ENCODE data around the gene TAF5L.
"Not testable (repeated sequence)": the region's sequence is repeated elsewhere in the genome, so short reads cannot be mapped to it uniquely, and the experiment has no call there.

TAF5L gene

DNA sequence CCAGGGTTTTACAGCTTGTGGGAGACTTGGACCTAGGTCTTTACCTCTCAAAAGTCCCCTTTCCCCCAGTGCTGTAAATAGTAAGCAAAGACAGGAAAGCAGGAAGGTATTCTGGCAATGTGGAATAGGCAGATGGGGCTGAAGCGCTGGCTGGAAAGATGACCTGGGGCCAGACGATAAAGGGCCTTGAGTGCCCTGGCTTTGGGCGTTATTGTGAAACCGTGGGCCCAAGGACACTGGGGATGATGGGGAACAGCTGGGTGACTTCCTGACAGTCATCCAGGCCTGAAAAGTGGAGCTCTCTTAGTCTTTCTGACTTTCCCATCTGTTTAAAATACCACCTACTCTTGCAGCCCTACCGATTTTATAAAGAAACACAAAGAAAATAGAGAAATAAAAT lies 16.5 kb upstream of the TAF5L start:
- no peak for DNase-seq (ENCODE audit: low spot score)

DNA sequence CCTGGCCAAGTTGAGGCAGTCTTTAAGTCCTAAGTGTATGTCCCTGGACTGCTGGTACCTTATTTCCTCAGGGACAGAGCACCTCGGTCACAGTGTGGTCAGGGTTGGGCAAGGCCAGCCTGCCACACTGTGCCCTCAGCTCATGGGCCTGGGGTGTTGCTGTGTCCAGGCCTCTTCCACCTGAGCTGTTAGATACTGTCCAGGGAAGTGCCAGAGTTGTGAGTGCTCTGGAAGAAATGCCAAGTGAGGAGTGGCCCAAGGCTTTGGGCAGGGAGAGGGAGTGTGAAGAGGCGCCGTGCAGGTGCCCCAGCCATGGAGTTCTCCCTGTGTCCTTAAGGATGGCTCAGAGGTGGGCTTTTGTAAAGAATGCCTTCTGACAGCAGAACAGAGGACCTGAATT lies 15.4 kb upstream of the TAF5L start:
- DNase-seq (ENCODE audit: low spot score), result no peak

DNA sequence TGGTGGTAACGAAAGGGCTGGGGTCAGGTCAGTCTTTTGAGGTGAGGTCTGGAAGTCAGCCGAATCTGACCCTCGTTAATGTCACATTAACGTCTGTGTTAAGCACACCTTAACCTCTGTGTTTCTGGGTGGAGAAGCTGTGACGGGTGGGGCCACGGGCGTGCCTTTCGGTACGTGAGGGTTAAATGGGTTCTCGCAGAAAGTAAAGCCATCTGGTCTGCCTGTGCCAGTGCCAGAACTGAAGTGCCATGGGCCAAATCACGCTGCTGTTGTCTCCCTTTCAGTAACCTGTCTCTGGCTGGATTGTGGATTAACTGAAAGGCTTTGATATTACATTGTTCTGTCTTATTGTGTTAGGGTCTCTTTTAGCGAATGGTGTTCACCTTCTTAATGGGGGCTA lies 14.5 kb upstream of the TAF5L start:
- DNase-seq (ENCODE audit: low spot score), result no peak

DNA sequence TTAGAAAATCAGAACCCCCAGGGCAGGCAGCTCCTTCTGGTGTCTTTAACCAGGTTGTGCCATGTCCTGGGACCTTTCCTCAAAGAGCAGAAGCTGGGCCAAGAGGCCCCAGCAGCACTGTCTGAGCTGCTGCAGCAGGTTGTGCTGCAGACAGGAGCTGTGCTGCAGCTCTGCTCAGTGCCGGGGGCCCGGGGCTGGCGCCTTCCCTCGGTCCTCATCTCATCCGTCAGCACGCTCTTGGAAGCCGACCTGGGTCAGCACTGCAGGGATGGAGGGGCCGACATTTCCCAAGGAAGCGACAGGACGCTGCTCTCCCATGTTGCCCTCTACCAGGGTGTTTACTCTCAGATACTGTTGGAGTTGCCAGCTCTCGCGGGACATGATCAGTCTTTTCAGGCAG lies 11.8 kb upstream of the TAF5L start:
- DNase-seq (ENCODE audit: low spot score), result no peak

DNA sequence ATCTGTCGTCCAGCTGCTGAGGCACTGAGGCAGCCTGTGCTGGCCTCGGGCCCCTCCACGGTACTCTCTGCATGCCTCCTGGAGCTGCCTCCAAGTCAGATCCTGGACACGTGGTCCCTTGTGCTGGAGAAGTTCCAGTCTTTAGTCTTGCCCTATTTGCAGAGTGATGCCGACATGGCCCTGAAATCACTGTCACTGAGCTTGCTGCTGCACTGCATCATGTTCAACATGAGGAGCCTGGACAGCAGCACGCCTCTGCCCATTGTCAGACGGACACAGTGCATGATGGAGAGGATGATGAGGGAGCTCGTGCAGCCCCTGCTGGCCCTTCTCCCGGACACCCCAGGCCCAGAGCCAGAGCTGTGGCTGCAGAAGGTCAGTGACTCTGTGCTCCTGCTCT lies 10.1 kb upstream of the TAF5L start:
- no peak for DNase-seq (ENCODE audit: low spot score)

DNA sequence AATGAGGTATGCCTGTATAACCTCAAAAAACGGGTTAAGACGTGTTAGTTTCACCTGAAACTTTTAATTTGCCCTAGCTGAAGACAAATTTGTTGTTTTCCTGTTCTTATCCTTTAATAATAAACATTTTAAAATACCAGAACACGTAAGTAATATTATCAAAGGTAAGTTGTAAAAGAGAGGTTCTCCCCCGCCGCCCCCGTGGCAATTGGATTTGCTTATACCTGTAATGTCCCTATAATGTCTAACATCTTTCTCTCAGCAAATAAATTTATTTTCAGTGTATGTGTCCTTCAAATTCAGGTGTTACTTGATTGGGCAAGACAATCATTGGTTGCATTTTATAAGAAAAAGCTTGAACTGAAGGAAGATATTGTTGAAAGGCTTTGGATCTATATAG lies 6.0 kb upstream of the TAF5L start:
- no peak for DNase-seq (ENCODE audit: low spot score)

DNA sequence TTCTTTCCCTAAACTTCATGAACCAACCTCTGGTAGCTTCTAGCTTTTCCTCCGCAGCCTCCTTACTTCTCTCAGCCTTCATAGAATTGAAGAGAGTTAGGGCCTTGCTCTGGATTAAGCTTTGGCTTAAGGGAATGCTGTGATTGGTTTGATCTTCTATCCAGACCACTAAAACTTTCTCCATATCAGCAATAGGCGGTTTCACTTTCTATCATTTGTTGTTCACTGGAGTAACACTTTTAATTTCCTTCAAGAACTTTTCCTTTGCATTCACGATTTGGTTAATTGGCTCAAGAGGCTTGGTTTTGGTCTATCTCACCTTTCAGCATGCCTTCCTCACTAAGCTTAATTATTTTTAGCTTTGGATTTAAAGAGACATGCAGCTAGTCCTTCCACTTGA lies 5.2 kb upstream of the TAF5L start:
- DNase-seq (ENCODE audit: low spot score), result no peak

DNA sequence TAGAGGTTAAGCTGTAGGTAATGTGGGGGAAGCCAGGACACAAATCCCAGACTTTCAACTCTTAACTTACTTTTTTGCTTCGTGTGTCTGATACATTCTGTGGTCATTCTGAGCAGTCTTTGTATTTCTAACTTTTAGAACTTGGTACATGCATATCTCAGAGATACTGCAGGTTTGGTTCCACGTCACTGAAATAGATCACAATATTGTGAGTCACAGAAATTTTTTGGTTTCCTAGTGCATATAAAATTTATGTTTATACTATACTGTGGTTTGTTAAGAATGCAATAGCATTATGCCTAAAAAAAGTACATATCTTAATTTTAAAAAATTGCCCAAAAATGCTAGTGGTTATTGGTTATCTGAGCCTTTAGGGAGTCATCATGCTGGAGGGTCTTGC lies 3.3 kb upstream of the TAF5L start:
- DNase-seq (ENCODE audit: low spot score), result no peak

DNA sequence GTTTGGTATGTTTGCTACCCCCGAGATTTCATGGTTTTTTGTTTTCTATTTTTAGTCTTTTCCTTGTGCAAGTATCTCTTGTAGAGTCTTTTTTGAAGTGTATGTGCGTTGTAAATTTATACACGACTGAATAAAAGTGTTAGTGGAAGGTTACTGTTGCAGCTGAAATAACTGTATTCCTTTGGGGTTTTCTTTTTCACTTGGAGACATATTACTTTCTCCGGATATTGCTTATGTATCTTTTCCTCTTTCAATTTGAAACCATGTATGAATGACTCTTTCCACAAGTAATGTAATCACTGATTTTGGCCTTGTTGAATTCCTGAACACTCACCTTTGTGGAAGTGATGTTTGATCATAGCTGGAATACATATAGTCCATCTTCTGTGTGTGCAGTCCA lies 1.1 kb upstream of the TAF5L start:
- no peak for DNase-seq (ENCODE audit: low spot score)

DNA sequence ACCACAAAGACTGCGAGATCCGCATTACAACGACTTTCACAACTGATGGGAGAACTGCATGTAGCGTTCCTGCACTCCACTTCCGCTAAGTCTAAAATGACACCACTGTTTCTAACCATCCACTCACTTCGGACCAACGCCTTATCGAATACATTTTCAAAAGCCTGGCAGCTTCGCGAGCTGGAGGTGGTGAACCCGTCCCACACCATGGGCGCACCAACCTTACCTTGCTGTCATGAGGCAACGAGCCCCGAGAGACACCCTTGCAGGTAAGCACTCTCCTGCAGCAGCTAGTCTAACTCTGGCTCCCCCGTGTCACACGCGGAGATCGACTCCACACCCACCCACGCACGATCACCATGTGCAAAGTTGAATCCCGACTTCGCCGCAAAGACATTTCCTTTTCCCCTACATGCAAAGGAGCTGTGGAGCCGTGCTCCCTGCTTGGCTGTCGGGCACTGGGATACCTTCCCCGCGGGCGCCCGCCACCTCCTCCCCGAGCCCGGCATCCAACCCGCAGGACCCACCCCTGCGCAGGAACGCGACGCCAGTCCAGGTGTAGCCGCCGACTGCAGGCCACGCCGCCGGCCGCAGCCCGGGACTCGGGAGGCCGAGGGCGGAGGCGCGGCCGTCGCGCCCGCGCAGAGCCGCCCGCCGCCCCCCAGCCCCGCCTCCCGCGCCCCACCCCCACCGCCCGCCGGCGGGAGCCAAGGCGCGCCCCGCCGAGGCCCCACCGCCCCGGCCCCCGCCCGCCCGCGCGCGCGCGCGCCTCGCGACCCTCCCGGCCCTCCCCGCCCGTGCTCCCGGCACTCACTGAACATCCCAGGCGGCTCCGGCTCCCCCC lies 629 bp downstream of the TAF5L start:
- peak; percentile 28 for DNase-seq (ENCODE audit: low spot score)

DNA sequence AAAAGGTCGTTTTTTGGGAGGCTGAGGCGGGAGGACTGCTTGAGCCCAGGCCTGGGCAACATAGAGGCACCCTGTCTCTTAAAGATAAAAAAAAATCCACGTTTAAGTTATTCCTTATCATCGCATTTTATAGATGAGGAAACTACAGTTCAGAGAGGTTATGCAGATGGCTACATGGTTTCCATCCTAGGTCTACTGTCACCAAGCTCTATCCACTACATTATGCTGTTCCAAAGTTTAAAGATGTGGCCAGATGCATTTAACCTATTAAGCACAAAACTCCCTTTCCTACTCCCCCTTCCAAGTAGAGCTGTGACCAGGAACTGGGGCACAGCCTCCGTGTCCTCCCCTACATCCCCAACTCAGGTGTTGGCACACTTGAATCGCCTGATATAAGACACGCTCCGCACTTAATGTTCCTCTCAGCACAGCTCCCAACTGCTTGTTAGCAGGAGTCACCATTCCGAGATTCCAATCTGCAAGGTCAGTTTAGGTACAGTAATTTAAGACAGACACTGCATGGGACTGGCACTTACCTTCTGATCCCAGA lies 1.3 kb downstream of the TAF5L start:
- no peak for DNase-seq (ENCODE audit: low spot score)

DNA sequence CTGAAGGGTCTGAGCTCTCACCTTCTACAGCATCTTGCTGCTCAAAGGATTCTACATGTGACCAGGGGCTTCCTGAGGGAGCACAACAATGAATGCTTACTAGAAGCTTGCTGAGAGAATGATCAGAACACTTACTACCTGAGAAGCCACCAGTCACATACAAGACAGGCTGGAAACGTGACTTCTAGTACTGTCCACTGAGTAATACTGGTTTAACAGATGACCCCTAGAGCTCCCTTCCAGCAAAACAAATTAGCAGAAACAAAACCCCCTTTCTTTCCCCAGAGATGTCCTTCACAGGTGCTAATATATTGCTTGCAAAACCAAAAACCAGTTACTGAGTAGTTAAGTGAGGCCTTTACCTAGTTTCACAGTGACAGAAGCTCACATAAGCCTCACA lies 2.1 kb downstream of the TAF5L start:
- DNase-seq (ENCODE audit: low spot score), result no peak

DNA sequence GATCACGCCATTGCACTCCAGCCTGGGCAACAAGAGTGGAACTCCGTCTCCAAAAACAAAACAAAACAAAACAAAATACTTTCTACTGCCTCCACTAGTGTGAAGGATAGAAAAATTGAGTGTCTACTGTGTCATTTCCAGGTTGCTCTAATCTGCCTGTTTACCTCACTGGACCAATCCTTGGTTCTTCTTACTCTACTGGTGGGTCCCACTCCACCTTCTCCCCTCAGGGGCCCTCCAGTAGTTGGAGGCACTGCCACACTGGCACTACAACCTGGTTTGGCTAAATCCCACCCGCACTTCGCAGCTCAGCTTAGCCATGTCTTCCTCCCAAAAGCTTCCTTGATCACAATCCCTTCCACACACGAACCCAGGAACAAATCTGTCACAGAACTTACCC lies 2.7 kb downstream of the TAF5L start:
- DNase-seq (ENCODE audit: low spot score), result no peak

DNA sequence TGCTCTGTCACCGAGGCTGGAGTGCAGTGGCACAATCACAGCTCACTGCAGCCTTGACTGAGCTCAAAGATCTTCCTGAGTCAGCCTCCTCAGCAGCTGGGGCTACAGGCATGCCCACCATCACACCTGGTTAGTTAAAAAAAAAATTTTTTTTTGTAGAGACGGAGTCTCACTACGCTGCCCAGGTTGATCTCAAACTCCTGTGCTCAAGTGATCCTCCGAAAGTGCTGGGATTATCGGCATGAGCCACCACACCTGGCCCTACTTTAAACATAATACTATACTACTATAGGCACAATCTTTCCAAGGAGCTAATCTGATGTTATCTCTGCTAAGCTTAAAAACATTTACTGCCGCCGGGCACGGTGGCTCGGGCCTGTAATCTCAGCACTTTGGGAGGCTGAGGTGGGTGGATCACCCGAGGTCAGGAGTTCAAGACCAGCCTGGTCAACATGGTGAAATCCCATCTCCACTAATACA lies 3.2 kb downstream of the TAF5L start:
- not testable (repeated sequence) for DNase-seq (ENCODE audit: low spot score)

DNA sequence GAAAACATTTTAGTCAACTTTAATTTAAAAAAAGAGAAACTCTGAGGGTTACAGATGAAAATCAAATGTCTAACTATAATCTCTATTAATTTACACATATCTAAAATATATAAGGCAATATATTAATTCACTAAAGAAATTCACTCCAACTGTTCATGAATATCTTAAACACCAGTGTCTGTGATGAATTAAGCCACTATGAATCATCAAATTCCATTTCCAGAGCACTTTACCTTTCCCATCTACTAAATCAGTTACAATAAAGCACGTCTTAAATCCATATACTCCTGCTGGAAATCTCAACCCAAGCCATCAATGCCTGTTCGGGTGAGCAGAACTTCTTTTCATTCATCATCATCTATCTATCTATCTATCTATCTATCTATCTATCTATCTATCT lies 4.3 kb downstream of the TAF5L start:
- DNase-seq (ENCODE audit: low spot score), result no peak

DNA sequence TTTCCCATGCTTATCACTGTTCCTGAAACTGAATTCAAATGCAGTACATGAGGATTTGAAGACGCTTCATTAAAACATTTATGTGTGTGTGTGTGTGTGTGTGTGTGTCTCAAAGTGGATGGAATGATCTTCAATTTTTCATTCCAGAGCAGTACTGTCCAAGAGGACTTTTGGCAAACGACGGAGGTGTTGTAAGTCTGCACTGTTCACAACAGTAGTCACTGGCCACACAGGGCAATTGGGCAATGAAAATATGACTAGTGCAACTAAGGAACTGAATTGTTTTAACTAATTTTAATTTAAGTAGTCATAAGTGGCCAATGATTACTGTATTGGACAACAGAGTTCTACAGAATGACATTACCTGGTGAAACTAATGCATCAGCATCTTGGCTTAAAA lies 5.0 kb downstream of the TAF5L start:
- no peak for DNase-seq (ENCODE audit: low spot score)

DNA sequence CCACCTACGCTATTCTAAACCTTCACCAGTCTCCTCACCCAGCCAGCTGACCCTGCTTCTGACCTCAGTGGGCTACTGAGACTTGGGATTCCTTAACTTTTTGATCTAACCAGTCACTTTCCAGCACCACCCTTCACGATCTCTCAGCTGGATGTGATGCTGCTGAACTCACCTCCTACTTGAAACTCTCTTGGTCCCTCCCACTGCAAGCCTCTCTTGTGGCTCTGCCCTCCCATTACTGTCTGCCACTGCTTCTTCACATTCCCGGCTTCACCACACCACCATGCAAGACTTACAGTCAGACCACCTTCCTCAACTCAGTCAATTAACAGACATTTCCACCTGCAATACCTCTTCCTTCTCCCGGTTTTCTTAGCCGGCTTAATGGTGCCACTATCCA lies 6.3 kb downstream of the TAF5L start:
- no peak for DNase-seq (ENCODE audit: low spot score)

DNA sequence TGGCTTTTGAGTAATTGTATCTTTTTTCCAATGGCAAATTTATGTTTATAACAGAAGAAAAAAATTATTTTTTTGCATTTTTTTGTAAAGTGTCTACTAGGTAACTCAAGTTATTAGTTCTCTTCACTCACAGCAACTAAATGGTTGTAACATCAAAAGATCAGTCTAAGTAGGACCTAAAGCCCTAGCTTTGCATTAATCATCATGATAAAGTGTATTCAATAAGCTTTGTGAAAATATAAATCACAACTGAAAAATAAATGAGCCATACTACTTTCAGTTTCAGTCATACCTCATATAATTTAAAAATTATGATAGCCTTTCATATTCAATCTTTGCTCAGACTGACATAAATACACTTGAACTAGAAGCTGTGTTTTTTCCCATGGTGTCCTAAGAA lies 6.9 kb downstream of the TAF5L start:
- DNase-seq (ENCODE audit: low spot score), result no peak

DNA sequence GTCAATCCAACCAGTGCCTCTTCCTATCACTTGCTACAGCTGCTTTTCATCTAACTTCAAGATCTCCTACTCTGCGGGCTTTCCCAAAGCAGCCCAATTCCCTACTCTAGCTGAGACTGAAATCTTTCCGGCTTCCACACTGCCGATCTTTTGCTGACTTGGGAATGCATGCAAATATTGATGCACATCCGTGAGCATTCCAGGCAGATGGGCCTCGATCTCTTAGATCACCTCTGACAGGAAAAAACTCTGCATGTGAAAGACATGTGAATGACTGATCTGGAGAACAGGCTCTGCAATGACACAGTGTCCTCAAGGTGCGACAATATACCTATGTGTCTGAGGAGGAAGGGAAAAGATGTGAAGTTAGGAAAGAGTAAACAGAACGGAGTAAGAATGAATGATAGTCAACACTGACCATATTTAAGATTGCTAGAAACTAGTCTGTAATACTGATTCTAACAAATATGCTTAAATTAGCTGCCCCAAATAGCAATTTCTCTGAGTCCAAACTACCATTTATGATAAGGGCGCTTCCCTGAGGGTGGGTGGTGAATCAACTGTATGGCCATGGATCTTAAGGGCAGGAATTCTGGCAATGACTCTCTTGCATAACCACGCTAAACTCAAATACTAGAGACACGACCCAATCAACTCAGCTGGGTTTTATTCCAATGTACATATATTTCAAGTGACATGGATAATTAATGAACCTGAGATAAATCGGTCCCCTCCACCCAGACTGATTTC lies 8.4 kb downstream of the TAF5L start:
- no peak for DNase-seq (ENCODE audit: low spot score)

DNA sequence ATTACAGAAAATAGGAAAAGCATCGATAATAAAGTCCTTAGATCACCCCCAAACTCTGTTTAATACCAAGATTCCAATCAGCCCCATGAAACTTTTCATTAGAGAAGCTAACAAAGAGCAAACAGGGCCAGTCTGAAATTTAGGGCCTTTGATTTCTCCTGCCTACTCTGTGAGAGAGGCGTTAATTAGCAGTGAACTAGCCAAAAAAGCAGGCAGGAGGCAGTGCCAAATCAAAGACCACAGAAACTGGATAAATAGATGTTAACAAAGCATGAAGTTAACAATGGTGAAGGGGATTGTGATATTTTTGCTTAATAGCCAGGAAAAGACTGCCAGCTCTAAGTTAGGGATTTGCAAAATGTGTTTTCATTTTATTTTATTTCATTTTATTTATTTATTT lies 11.2 kb downstream of the TAF5L start:
- no peak for DNase-seq (ENCODE audit: low spot score)

DNA sequence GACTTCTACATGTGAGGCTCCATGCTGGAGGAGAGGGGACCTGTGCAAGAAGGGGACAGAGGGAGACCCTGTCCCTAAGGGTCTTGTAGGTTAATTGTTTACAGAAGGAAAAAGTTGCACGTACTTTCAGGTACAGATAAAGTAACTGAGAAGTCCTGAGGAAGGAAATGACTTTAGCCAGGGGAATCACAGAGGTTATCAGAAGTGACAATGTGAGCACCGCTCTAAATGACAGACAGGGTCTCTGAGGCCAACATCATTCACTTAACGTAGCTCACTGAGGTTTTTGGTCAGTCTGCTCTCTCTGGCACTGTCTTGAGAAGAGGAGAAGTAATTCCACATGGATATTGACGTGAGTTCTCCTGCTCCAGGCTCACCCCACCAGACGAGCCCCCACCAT lies 12.0 kb downstream of the TAF5L start:
- no peak for DNase-seq (ENCODE audit: low spot score)

DNA sequence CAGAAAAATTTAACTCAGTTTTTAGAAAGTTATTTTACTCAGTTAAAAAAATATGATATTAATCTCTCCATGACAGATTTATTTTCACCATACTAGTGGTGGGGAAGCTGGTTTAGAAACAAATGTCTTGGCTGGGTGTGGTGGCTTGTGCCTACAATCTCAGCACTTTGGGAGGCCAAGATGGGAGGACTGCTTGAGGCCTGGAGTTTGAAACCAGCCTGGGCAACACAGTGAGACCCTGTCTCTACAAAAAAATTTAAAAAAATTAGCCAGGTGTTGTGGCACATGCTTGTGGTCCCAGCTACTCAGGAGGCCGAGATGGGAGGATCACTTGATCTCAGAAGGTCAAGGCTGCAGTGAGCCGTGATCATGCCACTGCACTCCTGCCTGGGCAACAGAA lies 17.3 kb downstream of the TAF5L start:
- DNase-seq (ENCODE audit: low spot score), result no peak

DNA sequence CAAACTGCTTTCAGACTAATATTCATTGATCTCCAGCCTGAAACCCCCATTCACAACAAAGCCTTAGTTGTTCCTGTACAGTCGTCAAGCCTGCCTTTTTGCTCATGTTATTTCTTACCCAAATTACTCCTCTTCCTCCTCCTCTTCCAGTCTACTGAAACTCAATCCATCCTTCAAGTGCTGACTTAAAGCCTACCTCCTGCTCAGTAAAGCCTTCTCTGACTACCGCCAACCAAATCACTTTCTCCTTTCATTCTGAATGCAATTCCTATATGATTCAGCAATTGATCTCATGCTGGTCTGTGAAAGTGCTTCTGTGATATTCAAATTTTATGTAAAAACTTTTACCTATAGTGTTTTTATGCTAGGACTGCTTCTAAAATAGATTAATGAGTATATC lies 18.6 kb downstream of the TAF5L start:
- DNase-seq (ENCODE audit: low spot score), result no peak
